ENCODE measurements around the gene PLP1.

GRCh38 chrX:103811858-103812257 is 35.2 kb downstream of the PLP1 start:
- TF ChIP-seq CTCF (IDR thresholded peaks at IDR 0.05): no peak
- TF ChIP-seq POLR2A (IDR thresholded peaks at IDR 0.05): no peak

Measured in esophagus squamous epithelium (tissue), 4 donors.